ENCODE results near the gene CRIP2. TPM values are rescaled to one million over a fixed set of nuclear protein-coding genes. Genes with fewer than 3 reads are reported as not detected.

CRIP2 gene
- 2.6 TPM in 1 of 2 replicates, not detected in the other for total RNA-seq (2011; cell fraction: chromatin; rRNA removed; ENCODE audit: low replicate concordance)
- total RNA-seq (2011; cell fraction: nucleolus; rRNA removed) = 0.53 and 1.7 TPM in 2 replicates
- 1.2 and 1.5 TPM in 2 replicates for total RNA-seq (2011; cell fraction: nucleoplasm; rRNA removed)
- total RNA-seq (2014; rRNA removed) (1.7 and 2.0 TPM in 2 replicates), total RNA-seq (2014; rRNA removed; fragmentation: Illumina TruSeq; extraction: Trizol) (not detected in 2 replicates), total RNA-seq (2015; rRNA removed; fragmentation: Illumina TruSeq; extraction: Trizol) (0.33 and 0.34 TPM in 2 replicates), total RNA-seq (2021) (1.2 and 1.7 TPM in 2 replicates), polyA plus RNA-seq (2011; rRNA removed) (1.0 and 2.2 TPM in 2 replicates), polyA plus RNA-seq (2014; fragmentation: Illumina TruSeq; extraction: Trizol) (0.18 and 0.51 TPM in 2 replicates), polyA plus RNA-seq (2014; fragmentation: Nextera tagmentation; extraction: Ambion mirVana) (under 1 TPM; 0.25 to 0.27 TPM), polyA plus RNA-seq (2014; rRNA removed) (0.16 and 1.2 TPM in 2 replicates), polyA minus RNA-seq (2011; rRNA and poly(A)+ RNA removed) (0.39 TPM in 1 of 2 replicates, not detected in the other), Bru-seq, nascent RNA (percentile 18 among the genes with signal in this experiment), BruChase-seq, experiment 1, labeled RNA remaining after a 2-hour chase (percentile 23 among the genes with signal in this experiment), BruChase-seq, experiment 2, labeled RNA remaining after a 6-hour chase (percentile 16 among the genes with signal in this experiment)
- 4.4 and 9.0 TPM in 2 replicates for polyA plus RNA-seq (2011; cell fraction: cytosol; rRNA removed)
- polyA plus RNA-seq (2011; cell fraction: nucleus; rRNA removed) = 4.8 and 11.0 TPM in 2 replicates
- polyA plus RNA-seq (2012) = 1.4 and 1.9 TPM in 2 replicates
- 1.2 and 2.0 TPM in 2 replicates for polyA minus RNA-seq (2011; cell fraction: cytosol; rRNA and poly(A)+ RNA removed)
- polyA minus RNA-seq (2011; cell fraction: nucleus; rRNA and poly(A)+ RNA removed) = 0.67 and 0.94 TPM in 2 replicates
- long read RNA-seq, experiment 1, partial matches to known transcripts = 0 of 2 reads
- long read RNA-seq, experiment 1, other reads (novel, unspliced or antisense) = 0 of 2 reads
- long read RNA-seq, experiment 2, partial matches to known transcripts = 1 of 3 reads
- long read RNA-seq, experiment 2, other reads (novel, unspliced or antisense) = 1 of 3 reads
- long read RNA-seq, experiment 3, partial matches to known transcripts = 0 of 1 reads
- long read RNA-seq, experiment 3, other reads (novel, unspliced or antisense) = 0 of 1 reads

GRCh38 chr14:105474483-105475268 is at the start of gene CRIP2:
Gene CRIP2, plus strand, starts transcription at chr14:105474821. Its CDS starts 42 bp downstream, at chr14:105474863.
- H3K9ac ChIP-seq (ENCODE audit: insufficient read depth in 1 of 2, low read depth in 2 of 2, low read length in 2 of 2) = peak within 1 kb of the TSS in 1 of 2 experiments; percentile 87; a peak in 2 of 4 replicates
- in situ Hi-C loops (cut with MboI) (no loop called here), intact Hi-C loops (cut with micrococcal nuclease) (loop anchor here (10.0 kb wide), 1 partner anchor 50 kb away; the partner anchor contains the start of gene TMEM121)
- BruUV-seq (replicated peaks) = no TSS peak
- H2AFZ ChIP-seq (ENCODE audit: low read depth, low read length) = peak within 1 kb of the TSS; percentile 70
- no peaks in the 10 kb centered on the region; the same call in 1 of the 2 replicates for H4K20me1 ChIP-seq (replicated peaks; ENCODE audit: control insufficient read depth, insufficient read depth, low read length)
- DNase-seq (ENCODE audit: extremely low read depth in 1 of 4, low spot score in 3 of 4) (peak; percentile 29 to 89 (median 86)), FAIRE-seq (no peak), ATAC-seq (peak; percentile 62)
- WGBS (ENCODE audit: insufficient coverage, low coverage, missing lambda C conversion rate) = 0% methylated on average over 4 of the region's 118 CpGs
- no peaks in the 10 kb centered on the region for H3K79me2 ChIP-seq (ENCODE audit: control insufficient read depth, insufficient read depth, low read length)
- peaks cover 0 to 7% of the 10 kb centered on the region in 2 experiments; a peak in 1 of 5 replicates for H3K27me3 ChIP-seq (ENCODE audit: control insufficient read depth in 2 of 2, insufficient read depth in 2 of 2, low read length in 2 of 2)
- H3K9me3 ChIP-seq (replicated peaks; ENCODE audit: control insufficient read depth, insufficient read depth, low read depth, low read length) = no peaks in the 10 kb centered on the region
- H3K9me1 ChIP-seq (ENCODE audit: control insufficient read depth, insufficient read depth, low read length) = no peaks in the 10 kb centered on the region
- ChIA-PET CTCF (ENCODE audit: low intra/inter-chr PET ratio) (interaction anchor here (0.7 kb wide), 1 partner anchor 565 kb away, joined by 3 read pairs; no protein-coding TSS in a partner anchor), POLR2A (interaction anchor here (1.0 kb wide), 1 partner anchor 10 kb away, joined by 3 read pairs; no protein-coding TSS in a partner anchor)
- H3K27ac ChIP-seq (ENCODE audit: extremely low read depth, low read depth, low read length) = no peak within 1 kb of the TSS
- H3K36me3 ChIP-seq (ENCODE audit: control insufficient read depth, insufficient read depth, low read length) = peaks cover 2% of the 10 kb centered on the region; the same call in 1 of the 3 replicates
- H3K4me1 ChIP-seq (replicated peaks in 1 of 2; ENCODE audit: control insufficient read depth in 2 of 2, insufficient read depth in 2 of 2, low read length in 2 of 2) = peaks cover 0 to 89% of the 10 kb centered on the region in 2 experiments; a peak in 2 of 5 replicates
- peak within 1 kb of the TSS; percentile 39 for H3K4me3 ChIP-seq
- H3K4me2 ChIP-seq (ENCODE audit: insufficient read depth, low read length) = peak within 1 kb of the TSS; percentile 63
- TF ChIP-seq CEBPG (CRISPR knock-in tag; IDR thresholded peaks at IDR 0.05) (no peak), CEBPG (tag; conservative IDR thresholded peaks at IDR 0.05 in 1 of 2, IDR thresholded peaks at IDR 0.05 in 1 of 2) (no peak), E2F6 (IDR thresholded peaks at IDR 0.05; ENCODE audit: borderline replicate concordance in 1 of 2, extremely low read depth in 1 of 2, insufficient read depth in 1 of 2, insufficient read length in 1 of 2, low read depth in 1 of 2, low read length in 1 of 2, poor library complexity in 1 of 2, severe bottlenecking in 1 of 2) (peak in 1 of 2 experiments; percentile 21), VEZF1 (CRISPR knock-in tag; IDR thresholded peaks at IDR 0.05) (peak; percentile 63), ZSCAN29 (IDR thresholded peaks at IDR 0.05) (peak; percentile 87; the same call in 1 of the 2 replicates), EGR1 (conservative IDR thresholded peaks at IDR 0.05) (peak; percentile 37), SIN3A (IDR thresholded peaks at IDR 0.05; ENCODE audit: borderline replicate concordance in 2 of 2, control insufficient read depth in 1 of 2, low read depth in 2 of 2, low read length in 2 of 2) (peak in 1 of 2 experiments; percentile 47; a peak in 1 of 4 replicates)
